Stimulated activated CD4-positive, alpha-beta T cell treated with anti-CD3 and anti-CD28 coated beads, Interleukin-2, amount 100 ng/mL, for 24 hours (primary cell): ENCODE results near the gene SRRM3.
"Not testable (repeated sequence)": the region's sequence is repeated elsewhere in the genome, so short reads cannot be mapped to it uniquely, and the experiment has no call there.

Source experiments
- DNase-seq, 2 donors: peaks; one replicate each; pipeline ENCODE4 v3.0.0-alpha.2; 2020

SRRM3 gene

DNA sequence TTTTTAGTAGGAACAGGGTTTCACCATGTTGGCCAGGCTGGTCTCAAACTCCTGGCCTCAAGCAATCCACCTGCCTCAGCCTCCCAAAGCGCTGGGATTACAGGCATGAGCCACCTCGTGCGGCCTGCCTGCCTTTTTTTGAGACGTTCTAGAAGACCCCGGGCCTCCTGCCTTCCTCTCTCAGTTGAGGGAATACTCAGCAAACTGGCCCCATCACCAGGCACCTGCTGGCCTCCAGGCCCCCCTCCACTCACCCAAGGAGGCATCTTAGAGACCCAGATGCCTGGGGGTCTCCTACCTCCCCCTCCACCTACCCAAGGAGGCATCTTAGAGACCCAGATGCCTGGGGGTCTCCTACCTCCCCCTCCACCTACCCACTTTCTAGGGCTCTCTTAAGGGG is 91.2 kb downstream of the SRRM3 start:
- not testable (repeated sequence) for DNase-seq

GRCh38 chr7:76293407-76293901 is 91.8 kb downstream of the SRRM3 start:
- DNase-seq: no peak

- DNase-seq: peak in 1 of 2 donors; percentile 24
Measured at GRCh38 chr7:76294344-76295024, 92.8 kb downstream of the SRRM3 start.

GRCh38 chr7:76296743-76297740 is 95.3 kb downstream of the SRRM3 start:
- DNase-seq: no peak

GRCh38 chr7:76300166-76300731 is 98.6 kb downstream of the SRRM3 start:
- no peak for DNase-seq

DNA sequence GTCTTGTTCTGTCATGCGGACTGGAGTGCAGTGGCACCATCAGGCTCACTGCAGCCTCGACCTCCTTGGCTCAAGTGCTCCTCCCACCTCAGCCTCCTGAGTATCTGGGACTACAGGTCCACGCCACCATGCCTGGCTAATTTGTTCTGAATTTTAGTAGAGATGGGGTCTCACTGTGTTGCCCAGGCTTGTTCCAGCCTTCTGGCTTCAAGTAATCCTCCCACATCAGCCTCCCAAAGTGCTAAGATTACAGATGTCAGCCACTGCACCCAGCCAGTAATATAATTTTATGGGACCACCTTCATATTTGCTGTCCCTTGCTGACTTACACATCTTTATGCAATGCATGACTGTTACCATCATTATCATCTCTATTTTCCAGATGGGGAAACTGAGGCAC is 99.3 kb downstream of the SRRM3 start:
- DNase-seq: no peak

- peak; percentile 44 to 61 for DNase-seq
Measured at GRCh38 chr7:76302347-76303201, 100.9 kb downstream of the SRRM3 start, which contains the start of gene HSPB1. TSS of gene HSPB1 (plus strand) at chr7:76302673. CDS start at chr7:76302713, 40 bp downstream.

DNA sequence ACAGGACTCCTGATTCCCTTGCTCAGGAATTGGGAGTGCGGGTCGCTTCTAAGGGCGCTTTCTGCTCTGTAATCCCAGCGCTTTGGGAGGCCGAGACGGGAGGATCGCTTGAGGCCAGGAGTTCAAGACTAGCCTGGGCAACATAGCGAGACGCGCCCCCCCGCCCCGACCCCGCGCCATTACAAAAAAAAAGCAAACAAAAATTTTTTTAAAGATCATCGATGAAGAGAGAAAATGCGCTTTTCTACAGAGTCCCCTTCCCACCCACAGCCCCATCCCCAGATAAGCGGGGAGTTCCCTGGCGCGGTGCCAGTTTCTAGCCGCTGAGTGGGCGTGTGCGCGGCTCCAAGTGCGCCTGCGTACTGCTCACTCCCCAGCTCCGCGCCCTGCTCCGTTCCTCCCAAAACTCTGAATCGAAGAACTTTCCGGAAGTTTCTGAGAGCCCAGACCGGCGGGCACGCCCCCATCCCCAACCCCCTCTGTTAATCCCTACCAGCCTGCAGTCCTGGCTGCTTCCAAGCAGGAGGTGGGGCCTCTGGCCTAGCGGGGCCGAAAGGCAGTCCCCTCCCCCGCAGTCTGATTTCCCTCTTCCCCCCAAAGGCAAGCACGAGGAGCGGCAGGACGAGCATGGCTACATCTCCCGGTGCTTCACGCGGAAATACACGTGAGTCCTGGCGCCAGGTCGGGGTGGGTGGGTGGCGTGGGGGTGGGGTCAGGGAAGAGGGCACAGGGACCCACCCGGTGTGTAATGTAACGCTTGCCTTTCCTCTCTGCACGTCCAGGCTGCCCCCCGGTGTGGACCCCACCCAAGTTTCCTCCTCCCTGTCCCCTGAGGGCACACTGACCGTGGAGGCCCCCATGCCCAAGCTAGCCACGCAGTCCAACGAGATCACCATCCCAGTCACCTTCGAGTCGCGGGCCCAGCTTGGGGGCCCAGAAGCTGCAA is 101.8 kb downstream of the SRRM3 start:
- peak; percentile 81 for DNase-seq

DNA sequence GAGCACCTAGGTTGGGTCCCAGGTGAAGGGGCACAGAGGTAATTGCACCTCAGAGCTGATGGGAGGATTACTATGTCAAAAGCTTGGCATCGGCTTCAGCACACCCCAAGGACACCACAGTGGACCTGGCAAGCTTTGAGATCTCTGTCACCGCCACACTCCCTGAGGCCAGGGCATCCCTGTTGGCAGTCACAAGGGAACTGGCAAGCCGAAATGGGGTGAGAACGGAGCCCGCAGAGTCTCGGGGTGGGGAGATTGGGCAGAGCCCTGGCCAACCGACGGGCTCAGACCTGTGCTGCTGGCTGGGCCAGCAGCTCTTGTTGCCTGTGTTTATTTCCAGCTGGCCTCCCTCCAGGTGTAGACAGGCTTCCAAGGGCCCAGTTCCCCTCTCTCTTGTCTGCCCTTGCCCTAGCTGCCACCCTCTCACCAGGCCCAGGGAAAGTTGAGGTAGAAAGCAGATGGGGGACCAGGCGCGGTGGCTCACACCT is 103.2 kb downstream of the SRRM3 start:
- DNase-seq: no peak

DNA sequence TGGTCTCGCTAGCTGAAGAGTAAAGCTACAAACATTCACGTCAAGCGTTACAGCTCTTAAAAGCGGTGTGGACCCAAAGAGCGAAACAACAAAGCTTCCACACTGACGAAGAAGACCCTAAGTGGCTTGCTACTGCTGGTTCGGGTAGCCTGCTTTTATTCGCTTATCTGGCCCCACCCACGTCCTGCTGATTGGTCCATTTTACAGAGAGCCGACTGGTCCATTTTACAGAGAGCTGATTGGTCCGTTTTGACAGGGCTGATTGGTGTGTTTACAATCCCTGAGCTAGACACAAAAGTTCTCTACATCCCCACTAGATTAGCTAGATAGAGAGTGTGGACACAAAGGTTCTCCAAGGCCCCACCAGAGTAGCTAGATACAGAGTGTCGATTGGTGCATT is 107.2 kb downstream of the SRRM3 start:
- not testable (repeated sequence) for DNase-seq

DNA sequence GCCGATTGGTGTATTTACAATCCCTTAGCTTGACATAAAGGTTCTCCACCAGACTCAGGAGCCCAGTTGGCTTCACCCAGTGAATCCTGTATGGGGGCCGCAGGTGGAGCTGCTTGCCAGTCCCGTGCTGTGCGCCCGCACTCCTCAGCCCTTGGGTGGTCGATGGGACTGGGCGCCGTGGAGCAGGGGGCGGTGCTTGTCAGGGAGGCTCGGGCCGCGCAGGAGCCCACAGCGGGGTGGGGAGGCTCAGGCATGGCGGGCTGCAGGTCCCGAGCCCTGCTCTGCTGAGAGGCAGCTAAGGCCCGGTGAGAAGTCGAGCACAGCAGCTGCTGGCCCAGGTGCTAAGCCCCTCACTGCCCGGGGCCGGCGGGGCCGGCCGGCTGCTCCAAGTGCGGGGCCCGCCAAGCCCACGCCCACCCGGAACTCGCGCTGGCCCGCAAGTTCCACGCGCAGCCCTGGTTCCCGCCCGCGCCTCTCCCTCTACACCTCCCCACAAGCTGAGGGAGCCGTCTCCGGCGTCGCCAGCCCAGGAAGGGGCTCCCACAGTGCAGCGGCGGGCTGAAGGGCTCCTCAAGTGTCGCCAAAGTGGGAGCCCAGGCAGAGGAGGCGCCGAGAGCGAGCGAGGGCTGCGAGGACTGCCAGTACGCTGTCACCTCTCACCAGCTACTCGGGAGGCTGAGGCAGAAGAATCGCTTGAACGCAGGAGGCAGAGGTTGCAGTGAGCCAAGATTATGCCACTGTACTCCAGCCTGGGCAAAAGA is 107.8 kb downstream of the SRRM3 start:
- not testable (repeated sequence) for DNase-seq

DNA sequence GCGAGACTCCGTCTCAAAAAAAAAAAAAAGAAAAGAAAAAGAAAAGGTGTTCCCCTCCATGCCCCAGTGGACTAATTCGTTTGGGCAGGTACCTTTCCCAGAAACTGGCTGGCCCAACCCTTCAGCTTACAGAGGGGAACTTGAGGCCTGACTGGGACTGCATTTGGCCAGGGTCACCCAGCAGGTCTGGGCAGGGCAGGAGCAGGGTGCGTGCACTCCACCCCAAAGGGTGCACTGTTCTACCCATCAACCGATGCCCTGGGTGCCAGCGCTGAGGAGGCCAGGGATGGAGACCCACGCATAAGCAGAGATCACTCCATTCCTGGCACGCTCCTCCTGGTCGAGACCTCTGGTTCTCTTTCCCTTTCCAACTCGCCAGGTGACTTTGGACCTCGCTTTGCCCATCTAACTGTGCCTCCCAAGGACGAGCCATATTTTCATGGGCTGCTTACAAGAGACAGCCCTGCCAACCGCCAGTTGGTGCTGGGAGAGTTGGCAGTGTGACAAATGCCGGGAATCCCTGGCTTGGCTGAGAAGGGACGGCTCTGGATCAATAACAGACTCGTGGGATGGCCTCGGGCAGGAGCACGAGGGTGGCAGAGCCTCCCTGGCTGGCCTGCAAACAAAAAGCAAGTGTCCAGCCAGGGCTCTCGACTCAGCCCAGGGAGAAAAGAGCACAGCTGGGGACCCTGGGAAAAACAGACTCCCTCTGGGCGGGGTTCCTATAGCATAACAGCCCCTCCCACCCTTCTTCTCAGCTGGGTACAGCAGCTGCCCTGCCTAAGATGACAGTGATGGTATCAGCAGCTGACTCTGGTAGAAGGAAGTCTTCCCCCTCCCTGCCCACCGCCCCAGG is 108.6 kb downstream of the SRRM3 start:
- DNase-seq: no peak

GRCh38 chr7:76311838-76312237 is 110.1 kb downstream of the SRRM3 start:
- not testable (repeated sequence) for DNase-seq

DNA sequence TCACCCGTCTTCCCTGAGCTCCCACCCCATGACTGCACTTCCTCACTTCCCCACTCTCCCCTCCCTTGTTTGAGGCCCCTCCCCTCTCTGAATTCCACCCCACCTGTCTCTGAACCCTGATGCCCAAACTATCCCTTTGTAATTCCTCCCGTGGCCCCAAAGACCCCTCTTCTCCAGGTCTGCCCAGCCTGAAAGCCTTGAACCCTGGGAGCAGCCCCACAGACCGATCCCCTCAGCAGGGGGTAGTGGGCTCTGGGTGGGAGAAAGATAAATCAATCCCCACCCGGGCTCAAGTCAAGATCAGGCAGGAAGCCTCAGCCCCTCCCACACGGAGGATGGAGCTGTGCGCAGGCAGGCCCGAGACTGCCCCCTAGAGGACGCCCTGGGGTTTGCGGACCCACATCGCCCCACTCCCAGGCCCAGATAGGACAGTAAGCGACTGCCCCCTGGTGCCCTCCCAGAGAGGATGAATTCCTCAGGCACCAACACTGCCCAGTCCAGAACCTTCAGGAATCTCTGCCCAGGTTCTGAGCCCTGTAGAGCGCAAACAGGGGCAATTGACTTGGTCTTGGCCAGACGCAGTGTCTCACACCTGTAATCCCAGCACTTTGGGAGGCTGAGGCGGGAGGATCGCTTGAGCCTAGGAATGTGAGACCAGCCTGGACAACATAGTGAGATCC is 112.5 kb downstream of the SRRM3 start:
- DNase-seq: peak; percentile 98

DNA sequence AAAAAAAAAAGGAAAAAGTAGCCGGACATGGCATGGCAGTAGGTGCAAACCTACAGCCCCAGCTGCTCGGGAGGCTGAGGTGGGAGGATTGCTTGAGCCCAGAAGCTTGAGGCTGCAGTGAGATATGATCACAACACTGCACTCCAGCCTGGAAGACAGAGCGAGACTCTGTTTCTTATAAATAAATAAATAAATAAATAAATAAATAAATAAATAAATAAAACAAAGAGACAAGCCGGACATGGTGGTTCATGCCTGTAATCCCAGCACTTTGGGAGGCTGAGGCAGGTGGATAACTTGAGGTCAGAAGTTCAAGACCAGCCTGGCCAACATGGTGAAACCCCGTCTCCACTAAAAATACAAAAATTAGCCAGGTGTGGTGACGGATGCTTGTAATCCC is 113.0 kb downstream of the SRRM3 start:
- DNase-seq: not testable (repeated sequence)

DNA sequence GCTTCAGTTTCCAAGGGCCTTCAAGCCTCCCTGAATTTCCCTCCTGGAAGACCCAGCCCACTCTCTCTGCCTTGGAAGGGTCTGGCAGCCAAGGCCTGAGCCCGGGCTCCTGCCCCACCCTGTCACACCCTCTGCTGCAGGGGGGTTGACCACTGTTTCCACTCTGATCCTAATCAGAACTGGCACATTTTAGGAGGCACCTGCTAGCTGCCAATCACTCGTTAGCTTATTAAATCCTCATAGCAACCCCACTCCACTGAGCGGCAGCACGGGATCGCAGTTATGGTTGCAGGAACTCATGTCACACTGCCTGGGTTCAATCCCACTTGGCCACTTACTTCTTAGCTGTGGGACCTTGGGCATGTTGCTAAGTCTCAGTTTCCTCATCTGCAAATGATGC is 113.7 kb downstream of the SRRM3 start:
- no peak for DNase-seq

DNA sequence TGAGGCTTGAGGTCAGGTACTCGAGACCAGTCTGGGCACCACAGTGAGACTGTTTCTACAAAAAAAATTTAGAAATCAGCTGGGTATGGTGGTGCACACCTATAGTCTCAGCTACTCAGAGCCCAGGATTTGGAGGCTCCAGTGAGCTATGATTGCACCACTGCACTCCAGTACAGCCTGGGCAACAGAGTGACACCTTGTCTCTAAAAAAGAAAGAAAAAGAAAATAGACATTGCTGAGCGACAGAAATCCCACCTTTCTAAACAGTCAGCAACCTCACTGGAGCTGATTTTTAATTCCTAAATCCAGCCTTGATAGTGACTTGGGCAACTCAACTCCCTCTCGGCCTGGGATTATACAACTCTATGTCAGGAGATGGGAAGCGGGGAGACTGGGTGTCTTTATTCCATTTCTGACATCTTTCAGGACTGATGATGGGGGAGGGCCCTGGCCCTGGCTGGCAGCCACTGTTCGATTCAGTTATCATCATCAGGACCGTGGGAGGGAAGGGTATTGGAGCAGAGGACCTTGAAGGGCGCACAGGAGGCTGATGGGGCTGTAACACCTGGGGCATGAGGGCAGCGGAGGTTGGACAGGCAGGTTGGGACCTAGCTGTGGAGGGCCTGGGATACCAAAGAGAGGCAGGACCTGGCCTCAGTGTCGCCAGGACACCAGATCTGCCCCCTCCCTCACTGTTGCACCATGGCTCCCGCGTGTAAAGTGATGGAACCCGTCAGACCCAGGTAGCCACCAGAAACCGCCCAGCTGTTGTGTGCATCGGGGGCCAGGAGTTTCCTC is 115.5 kb downstream of the SRRM3 start:
- DNase-seq: no peak
